Measurements from ENCODE around the gene TNNI2. TPM values are rescaled to one million over a fixed set of nuclear protein-coding genes. Genes with fewer than 3 reads are reported as not detected.

Gene TNNI2
- polyA plus RNA-seq, 1 donor from 2014 or later, result not detected

- H4K20me1 ChIP-seq (ENCODE audit: insufficient read depth), result no peaks in the 10 kb centered on the region
- H3K27ac ChIP-seq (ENCODE audit: low read length), result no peak overlapping the region
- no peaks in the 10 kb centered on the region for H3K36me3 ChIP-seq (ENCODE audit: insufficient read depth, low read length)
- no peaks in the 10 kb centered on the region for H3K27me3 ChIP-seq (ENCODE audit: insufficient read depth, low read depth, low read length)
- no peak overlapping the region for H3K9ac ChIP-seq (ENCODE audit: low read length)
- H3F3A ChIP-seq (ENCODE audit: insufficient read depth, low read length, poor library complexity, severe bottlenecking), result no peaks in the 10 kb centered on the region
- no peak overlapping the region for H3K4me2 ChIP-seq (ENCODE audit: low read length)
- no peaks in the 10 kb centered on the region for H3K9me3 ChIP-seq (ENCODE audit: low read length)
- no peaks in the 10 kb centered on the region for H3K79me2 ChIP-seq (replicated peaks; ENCODE audit: insufficient read depth, low read length)
- no peak overlapping the region for H3K4me3 ChIP-seq (ENCODE audit: low read length)
- H3K9me2 ChIP-seq (ENCODE audit: insufficient read depth, low read length), result no peaks in the 10 kb centered on the region
- TF ChIP-seq CTCF (IDR thresholded peaks at IDR 0.05; ENCODE audit: poor library complexity, severe bottlenecking), result no peak
- no peak for TF ChIP-seq MXI1 (conservative IDR thresholded peaks at IDR 0.05; ENCODE audit: poor library complexity, severe bottlenecking)
- no peak for TF ChIP-seq EP300 (conservative IDR thresholded peaks at IDR 0.05; ENCODE audit: poor library complexity, severe bottlenecking)
- TF ChIP-seq SMC3 (conservative IDR thresholded peaks at IDR 0.05; ENCODE audit: poor library complexity), result no peak
- no peak for TF ChIP-seq REST (IDR thresholded peaks at IDR 0.05; ENCODE audit: borderline replicate concordance)
- TF ChIP-seq TAF1 (IDR thresholded peaks at IDR 0.05; ENCODE audit: low read depth), result no peak
- no peak for TF ChIP-seq POLR2AphosphoS5 (IDR thresholded peaks at IDR 0.05)
- TF ChIP-seq RAD21 (conservative IDR thresholded peaks at IDR 0.05), result no peak
- no peak for TF ChIP-seq EZH2 (IDR thresholded peaks at IDR 0.05; ENCODE audit: borderline replicate concordance, insufficient read depth, low read length, poor library complexity, severe bottlenecking)
- no peak overlapping the region for H2AFZ ChIP-seq (ENCODE audit: low read depth, low read length)
These were observed 27.4 kb downstream of the TNNI2 start for GRCh38 chr11:1866226-1866625.

GRCh38 chr11:1866776-1867175, 28.0 kb downstream of the TNNI2 start:
- H2AFZ ChIP-seq (ENCODE audit: low read depth, low read length), result no peak overlapping the region
- no peak overlapping the region for H3K27ac ChIP-seq (ENCODE audit: low read length)
- TF ChIP-seq EZH2 (IDR thresholded peaks at IDR 0.05; ENCODE audit: borderline replicate concordance, insufficient read depth, low read length, poor library complexity, severe bottlenecking) (no peak), CTCF (IDR thresholded peaks at IDR 0.05; ENCODE audit: poor library complexity, severe bottlenecking) (no peak), EP300 (conservative IDR thresholded peaks at IDR 0.05; ENCODE audit: poor library complexity, severe bottlenecking) (no peak), TAF1 (IDR thresholded peaks at IDR 0.05; ENCODE audit: low read depth) (no peak), RAD21 (conservative IDR thresholded peaks at IDR 0.05) (no peak), POLR2AphosphoS5 (IDR thresholded peaks at IDR 0.05) (no peak), REST (IDR thresholded peaks at IDR 0.05; ENCODE audit: borderline replicate concordance) (no peak), SMC3 (conservative IDR thresholded peaks at IDR 0.05; ENCODE audit: poor library complexity) (no peak), MXI1 (conservative IDR thresholded peaks at IDR 0.05; ENCODE audit: poor library complexity, severe bottlenecking) (no peak)
- H3K9me2 ChIP-seq (ENCODE audit: insufficient read depth, low read length), result no peaks in the 10 kb centered on the region
- no peaks in the 10 kb centered on the region for H3F3A ChIP-seq (ENCODE audit: insufficient read depth, low read length, poor library complexity, severe bottlenecking)
- no peak overlapping the region for H3K9ac ChIP-seq (ENCODE audit: low read length)
- H3K4me2 ChIP-seq (ENCODE audit: low read length), result no peak overlapping the region
- no peak overlapping the region for H3K4me3 ChIP-seq (ENCODE audit: low read length)
- H3K9me3 ChIP-seq (ENCODE audit: low read length), result no peaks in the 10 kb centered on the region
- no peaks in the 10 kb centered on the region for H4K20me1 ChIP-seq (ENCODE audit: insufficient read depth)
- no peaks in the 10 kb centered on the region for H3K79me2 ChIP-seq (replicated peaks; ENCODE audit: insufficient read depth, low read length)
- H3K27me3 ChIP-seq (ENCODE audit: insufficient read depth, low read depth, low read length), result no peaks in the 10 kb centered on the region
- no peaks in the 10 kb centered on the region for H3K36me3 ChIP-seq (ENCODE audit: insufficient read depth, low read length)
